HL-60 (cell line): ENCODE measurements around the gene HIPK4.

Source experiments
- CTCF ChIP-seq: IDR thresholded peaks from one replicate; pipeline ENCODE4 v1.5.1; 2011; ENCODE audit warnings: low read length, control low read depth, inconsistent platforms; ENCODE audit not compliant: insufficient read depth
- POLR2AphosphoS5 ChIP-seq: IDR thresholded peaks from 2 replicates; pipeline ENCODE4 v1.6.1; 2012; ENCODE audit warnings: low read depth
- SPI1 ChIP-seq: IDR thresholded peaks from 2 replicates; pipeline ENCODE4 v1.6.1; 2012; ENCODE audit warnings: low read depth, mild to moderate bottlenecking, borderline replicate concordance
- TF ChIP-seq, protein P1 (sequence below): IDR thresholded peaks from 2 replicates; pipeline ENCODE4 v1.6.1; 2012; ENCODE audit warnings: low read depth; ENCODE audit not compliant: insufficient replicate concordance

DNA sequence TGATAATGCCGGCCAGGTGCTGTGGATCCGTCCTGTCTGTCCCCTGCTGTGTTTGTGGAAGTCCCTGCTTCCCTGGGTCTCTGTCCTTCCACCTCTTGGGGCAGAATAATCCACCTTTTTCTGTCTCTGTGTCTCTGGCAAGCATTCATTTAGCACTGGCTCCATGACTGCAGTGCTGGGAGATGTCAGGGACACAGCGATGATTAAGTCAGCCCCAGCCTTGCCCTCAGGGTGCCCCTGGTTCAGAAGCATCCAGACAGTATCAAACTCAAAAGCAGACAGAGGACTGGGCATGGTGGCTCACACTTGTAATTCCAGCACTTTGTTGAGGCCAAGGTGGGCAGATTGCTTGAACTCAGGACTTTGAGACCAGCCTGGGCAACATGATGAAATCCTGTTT, 1.5 kb downstream of the HIPK4 start:
- no peak for TF ChIP-seq POLR2AphosphoS5
- TF ChIP-seq CTCF = no peak
- TF ChIP-seq SPI1 = no peak
- TF ChIP-seq, protein P1, sequence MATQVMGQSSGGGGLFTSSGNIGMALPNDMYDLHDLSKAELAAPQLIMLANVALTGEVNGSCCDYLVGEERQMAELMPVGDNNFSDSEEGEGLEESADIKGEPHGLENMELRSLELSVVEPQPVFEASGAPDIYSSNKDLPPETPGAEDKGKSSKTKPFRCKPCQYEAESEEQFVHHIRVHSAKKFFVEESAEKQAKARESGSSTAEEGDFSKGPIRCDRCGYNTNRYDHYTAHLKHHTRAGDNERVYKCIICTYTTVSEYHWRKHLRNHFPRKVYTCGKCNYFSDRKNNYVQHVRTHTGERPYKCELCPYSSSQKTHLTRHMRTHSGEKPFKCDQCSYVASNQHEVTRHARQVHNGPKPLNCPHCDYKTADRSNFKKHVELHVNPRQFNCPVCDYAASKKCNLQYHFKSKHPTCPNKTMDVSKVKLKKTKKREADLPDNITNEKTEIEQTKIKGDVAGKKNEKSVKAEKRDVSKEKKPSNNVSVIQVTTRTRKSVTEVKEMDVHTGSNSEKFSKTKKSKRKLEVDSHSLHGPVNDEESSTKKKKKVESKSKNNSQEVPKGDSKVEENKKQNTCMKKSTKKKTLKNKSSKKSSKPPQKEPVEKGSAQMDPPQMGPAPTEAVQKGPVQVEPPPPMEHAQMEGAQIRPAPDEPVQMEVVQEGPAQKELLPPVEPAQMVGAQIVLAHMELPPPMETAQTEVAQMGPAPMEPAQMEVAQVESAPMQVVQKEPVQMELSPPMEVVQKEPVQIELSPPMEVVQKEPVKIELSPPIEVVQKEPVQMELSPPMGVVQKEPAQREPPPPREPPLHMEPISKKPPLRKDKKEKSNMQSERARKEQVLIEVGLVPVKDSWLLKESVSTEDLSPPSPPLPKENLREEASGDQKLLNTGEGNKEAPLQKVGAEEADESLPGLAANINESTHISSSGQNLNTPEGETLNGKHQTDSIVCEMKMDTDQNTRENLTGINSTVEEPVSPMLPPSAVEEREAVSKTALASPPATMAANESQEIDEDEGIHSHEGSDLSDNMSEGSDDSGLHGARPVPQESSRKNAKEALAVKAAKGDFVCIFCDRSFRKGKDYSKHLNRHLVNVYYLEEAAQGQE = no peak
